ENCODE results near the gene PPP1R26. TPM values are rescaled to one million over a fixed set of nuclear protein-coding genes. Genes with fewer than 3 reads are reported as not detected.

PPP1R26 gene
- total and polyA plus RNA-seq, 9 of the 15 experiments (the other 6 are each of a cell fraction or from before 2014, with no cell fraction given): 0.77 to 26.8 (median 9.3) TPM

DNA sequence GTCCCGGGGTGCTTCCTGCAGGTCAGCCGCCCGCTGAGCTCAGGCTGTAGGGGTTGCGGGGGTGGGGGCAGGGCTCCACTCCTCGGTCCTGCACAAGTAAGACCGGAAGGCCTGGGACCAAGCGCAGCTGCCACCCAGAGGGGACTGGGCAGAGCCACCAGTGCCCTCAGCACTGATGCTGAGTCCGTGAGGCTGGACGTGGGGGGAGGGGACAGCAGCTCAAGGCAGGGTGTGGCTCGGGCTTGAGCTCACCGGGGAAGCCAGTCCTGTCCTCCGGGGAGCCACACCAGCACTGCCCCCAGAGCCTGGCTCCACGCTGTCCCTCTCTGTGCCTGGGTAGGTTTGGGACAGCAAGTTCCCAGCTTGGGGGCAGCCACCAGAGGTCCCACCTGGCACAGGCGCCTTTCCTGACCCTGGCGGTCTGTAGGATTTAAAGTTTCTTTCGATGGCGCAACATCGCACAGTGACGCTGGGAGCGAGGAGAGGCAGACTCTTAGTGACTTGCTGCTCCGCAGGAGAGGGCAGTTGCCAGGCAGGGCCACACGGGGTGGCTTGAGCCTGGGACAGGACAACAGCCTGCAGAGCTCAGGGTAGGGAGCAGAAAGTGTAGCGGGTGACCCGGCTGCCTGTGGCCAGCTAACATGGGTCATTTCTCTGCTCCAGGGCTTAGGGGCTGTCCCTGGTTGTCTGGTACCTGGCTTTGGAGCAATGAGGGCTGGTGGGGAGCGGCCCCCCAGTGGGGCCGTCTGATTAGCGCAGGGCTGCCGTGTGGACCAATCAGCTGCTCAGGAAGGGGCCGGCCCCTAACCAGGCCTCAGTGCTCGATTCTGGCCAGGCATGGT is 47.4 kb downstream of the PPP1R26 start:
- in situ Hi-C loops (cut with MboI): no loop called here
- peaks cover 9 to 39% of the 10 kb centered on the region in 2 experiments; a peak in 3 of 5 replicates for H3K4me1 ChIP-seq (replicated peaks in 1 of 2; ENCODE audit: control insufficient read depth in 2 of 2, insufficient read depth in 2 of 2, low read length in 2 of 2)
- CTCF ChIA-PET (ENCODE audit: low intra/inter-chr PET ratio): no interaction called here
- H3K27me3 ChIP-seq (ENCODE audit: control insufficient read depth in 2 of 2, insufficient read depth in 2 of 2, low read length in 2 of 2): peaks cover 0 to 10% of the 10 kb centered on the region in 2 experiments; a peak in 2 of 5 replicates
- H3K9me1 ChIP-seq (ENCODE audit: control insufficient read depth, insufficient read depth, low read length): no peaks in the 10 kb centered on the region
- no peaks in the 10 kb centered on the region for H3K9me3 ChIP-seq (replicated peaks; ENCODE audit: control insufficient read depth, insufficient read depth, low read depth, low read length)
- H3K36me3 ChIP-seq (ENCODE audit: control insufficient read depth, insufficient read depth, low read length): no peaks in the 10 kb centered on the region
- H3K4me2 ChIP-seq (ENCODE audit: insufficient read depth, low read length): peak overlapping the region; percentile 46; the same call in 1 of the 2 replicates
- no peak overlapping the region for H3K4me3 ChIP-seq
- DNase-seq (ENCODE audit: extremely low read depth in 1 of 4, low spot score in 3 of 4) (peak; percentile 50 to 74 (median 64)), ATAC-seq (peak; percentile 84), FAIRE-seq (peak; percentile 56)
- BruUV-seq (replicated peaks): no TSS peak
- 33% methylated on average over 26 of the region's 30 CpGs for WGBS (ENCODE audit: insufficient coverage, low coverage, missing lambda C conversion rate)
- no peaks in the 10 kb centered on the region for H4K20me1 ChIP-seq (replicated peaks; ENCODE audit: control insufficient read depth, insufficient read depth, low read length)
- peak overlapping the region in 1 of 2 experiments; percentile 60; a peak in 2 of 4 replicates for H3K9ac ChIP-seq (ENCODE audit: insufficient read depth in 1 of 2, low read depth in 2 of 2, low read length in 2 of 2)
- no peaks in the 10 kb centered on the region for H3K79me2 ChIP-seq (ENCODE audit: control insufficient read depth, insufficient read depth, low read length)
- H2AFZ ChIP-seq (ENCODE audit: low read depth, low read length): peak overlapping the region; percentile 54; the same call in 1 of the 2 replicates
- intact Hi-C loops (cut with micrococcal nuclease): no loop called here
- H3K27ac ChIP-seq (ENCODE audit: extremely low read depth, low read depth, low read length): no peak overlapping the region
- POLR2A ChIA-PET: no interaction called here
- TF ChIP-seq ELF4 (CRISPR knock-in tag; IDR thresholded peaks at IDR 0.05): no peak
- peak; percentile 91 for TF ChIP-seq CEBPB (tag; IDR thresholded peaks at IDR 0.05)
- 0 out of 4 replicates have a peak, but pooled peaks of 1 of the 2 experiments have one; percentile 18 for TF ChIP-seq HDAC1 (IDR thresholded peaks at IDR 0.05)
- TF ChIP-seq, protein P1, sequence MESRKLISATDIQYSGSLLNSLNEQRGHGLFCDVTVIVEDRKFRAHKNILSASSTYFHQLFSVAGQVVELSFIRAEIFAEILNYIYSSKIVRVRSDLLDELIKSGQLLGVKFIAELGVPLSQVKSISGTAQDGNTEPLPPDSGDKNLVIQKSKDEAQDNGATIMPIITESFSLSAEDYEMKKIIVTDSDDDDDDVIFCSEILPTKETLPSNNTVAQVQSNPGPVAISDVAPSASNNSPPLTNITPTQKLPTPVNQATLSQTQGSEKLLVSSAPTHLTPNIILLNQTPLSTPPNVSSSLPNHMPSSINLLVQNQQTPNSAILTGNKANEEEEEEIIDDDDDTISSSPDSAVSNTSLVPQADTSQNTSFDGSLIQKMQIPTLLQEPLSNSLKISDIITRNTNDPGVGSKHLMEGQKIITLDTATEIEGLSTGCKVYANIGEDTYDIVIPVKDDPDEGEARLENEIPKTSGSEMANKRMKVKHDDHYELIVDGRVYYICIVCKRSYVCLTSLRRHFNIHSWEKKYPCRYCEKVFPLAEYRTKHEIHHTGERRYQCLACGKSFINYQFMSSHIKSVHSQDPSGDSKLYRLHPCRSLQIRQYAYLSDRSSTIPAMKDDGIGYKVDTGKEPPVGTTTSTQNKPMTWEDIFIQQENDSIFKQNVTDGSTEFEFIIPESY (CRISPR knock-in tag; IDR thresholded peaks at IDR 0.05): peak; percentile 95
- 0 out of 2 replicates have a peak, but pooled peaks have one; percentile 36 for TF ChIP-seq RBM14 (IDR thresholded peaks at IDR 0.05; ENCODE audit: borderline replicate concordance, insufficient read depth, low read depth, low read length)
- no peak for TF ChIP-seq ELF2 (CRISPR knock-in tag; IDR thresholded peaks at IDR 0.05)
- TF ChIP-seq NFXL1 (CRISPR knock-in tag; IDR thresholded peaks at IDR 0.05): no peak
- no peak for TF ChIP-seq NFATC3 (IDR thresholded peaks at IDR 0.05)
- TF ChIP-seq, protein P2, sequence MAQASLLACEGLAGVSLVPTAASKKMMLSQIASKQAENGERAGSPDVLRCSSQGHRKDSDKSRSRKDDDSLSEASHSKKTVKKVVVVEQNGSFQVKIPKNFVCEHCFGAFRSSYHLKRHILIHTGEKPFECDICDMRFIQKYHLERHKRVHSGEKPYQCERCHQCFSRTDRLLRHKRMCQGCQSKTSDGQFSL (CRISPR knock-in tag; IDR thresholded peaks at IDR 0.05): 0 out of 2 replicates have a peak, but pooled peaks have one; percentile 28
- TF ChIP-seq, protein P2 (tag; IDR thresholded peaks at IDR 0.05): no peak
- TF ChIP-seq TEAD4 (IDR thresholded peaks at IDR 0.05; ENCODE audit: low read length): no peak
- TF ChIP-seq TEAD4 (CRISPR knock-in tag; IDR thresholded peaks at IDR 0.05; ENCODE audit: borderline replicate concordance): no peak
- no peak for TF ChIP-seq THRB (CRISPR knock-in tag; conservative IDR thresholded peaks at IDR 0.05)

Data from K562 (cell line).